ENCODE measurements around the gene TAS2R43.

DNA sequence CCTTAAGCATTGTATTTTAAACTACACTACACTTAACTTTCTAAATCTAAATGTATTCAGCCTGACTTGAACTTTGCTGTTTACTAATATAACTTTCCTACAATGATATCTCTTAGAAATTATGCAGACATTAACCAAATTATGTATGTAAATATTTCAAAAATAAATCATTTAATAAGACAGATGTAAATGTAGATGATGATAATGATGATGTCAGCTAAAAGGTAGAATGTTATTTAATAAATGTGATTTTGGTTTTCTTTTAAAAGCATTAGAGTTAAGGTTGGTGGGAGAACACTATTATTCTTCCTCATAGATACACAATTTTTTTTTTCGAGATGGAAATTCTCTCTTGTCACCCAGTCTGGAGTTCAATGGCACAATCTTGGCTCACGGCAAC lies 10.1 kb downstream of the TAS2R43 start:
- TF ChIP-seq, protein P1, sequence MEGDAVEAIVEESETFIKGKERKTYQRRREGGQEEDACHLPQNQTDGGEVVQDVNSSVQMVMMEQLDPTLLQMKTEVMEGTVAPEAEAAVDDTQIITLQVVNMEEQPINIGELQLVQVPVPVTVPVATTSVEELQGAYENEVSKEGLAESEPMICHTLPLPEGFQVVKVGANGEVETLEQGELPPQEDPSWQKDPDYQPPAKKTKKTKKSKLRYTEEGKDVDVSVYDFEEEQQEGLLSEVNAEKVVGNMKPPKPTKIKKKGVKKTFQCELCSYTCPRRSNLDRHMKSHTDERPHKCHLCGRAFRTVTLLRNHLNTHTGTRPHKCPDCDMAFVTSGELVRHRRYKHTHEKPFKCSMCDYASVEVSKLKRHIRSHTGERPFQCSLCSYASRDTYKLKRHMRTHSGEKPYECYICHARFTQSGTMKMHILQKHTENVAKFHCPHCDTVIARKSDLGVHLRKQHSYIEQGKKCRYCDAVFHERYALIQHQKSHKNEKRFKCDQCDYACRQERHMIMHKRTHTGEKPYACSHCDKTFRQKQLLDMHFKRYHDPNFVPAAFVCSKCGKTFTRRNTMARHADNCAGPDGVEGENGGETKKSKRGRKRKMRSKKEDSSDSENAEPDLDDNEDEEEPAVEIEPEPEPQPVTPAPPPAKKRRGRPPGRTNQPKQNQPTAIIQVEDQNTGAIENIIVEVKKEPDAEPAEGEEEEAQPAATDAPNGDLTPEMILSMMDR (IDR thresholded peaks at IDR 0.05): no peak
- TF ChIP-seq POLR2A (IDR thresholded peaks at IDR 0.05; ENCODE audit: low read depth) (no peak), POLR2AphosphoS5 (IDR thresholded peaks at IDR 0.05) (no peak)
